Lung (tissue), 12 donors: ENCODE measurements around the gene GIPC3. TPM values are rescaled to one million over a fixed set of nuclear protein-coding genes. Genes with fewer than 3 reads are reported as not detected.

ENCODE experiments used
- ATAC-seq: fragments of 200-7000 bp; cut with Tn5 transposase; one replicate; pipeline ENCODE4 v1.9.1; 2020; ENCODE audit warnings: moderate number of reproducible peaks; ENCODE audit not compliant: insufficient read depth, low FRiP score
- DNase-seq, 3 donors: peaks; one replicate each; pipeline ENCODE4 v3.0.0-alpha.2; 2013 to 2017
- H3K27ac ChIP-seq, 2 donors: one replicate each; pipeline ENCODE4 v1.5.1; 2013; ENCODE audit warnings: mild to moderate bottlenecking in 2 of 2, moderate library complexity in 2 of 2, control low read depth in 1 of 2, inconsistent platforms in 1 of 2, low read depth in 1 of 2, low read length in 1 of 2
- H3K27me3 ChIP-seq, 3 donors: one replicate each; pipeline ENCODE4 v1.5.1; 2013; ENCODE audit warnings: low read length in 2 of 3; ENCODE audit not compliant: control insufficient read depth in 3 of 3, insufficient read depth in 3 of 3
- H3K36me3 ChIP-seq, 4 donors: one replicate each; pipeline ENCODE4 v1.5.1; 2013; ENCODE audit warnings: low read length in 4 of 4, mild to moderate bottlenecking in 1 of 4, moderate library complexity in 1 of 4; ENCODE audit not compliant: control insufficient read depth in 4 of 4, insufficient read depth in 4 of 4
- H3K4me1 ChIP-seq, 5 donors: one replicate each; pipeline ENCODE4 v1.5.1; 2013; ENCODE audit warnings: low read length in 5 of 5, mild to moderate bottlenecking in 2 of 5, moderate library complexity in 1 of 5; ENCODE audit not compliant: control insufficient read depth in 5 of 5, insufficient read depth in 5 of 5
- H3K4me3 ChIP-seq: one replicate; pipeline ENCODE4 v1.5.1; 2013; ENCODE audit warnings: mild to moderate bottlenecking, control low read depth, moderate library complexity
- H3K9ac ChIP-seq, 2 donors: one replicate each; pipeline ENCODE4 v1.5.1; 2013; ENCODE audit warnings: low read length in 2 of 2, control low read depth in 1 of 2; ENCODE audit not compliant: insufficient read depth in 1 of 2
- H3K9me3 ChIP-seq, 4 donors: one replicate each; pipeline ENCODE4 v1.5.1; 2013; ENCODE audit warnings: low read length in 3 of 4, mild to moderate bottlenecking in 1 of 4, moderate library complexity in 1 of 4; ENCODE audit not compliant: control insufficient read depth in 4 of 4, insufficient read depth in 3 of 4
- WGBS, 2 donors: extraction: QIAGEN DNeasy Blood & Tissue Kit; methylation state at CpG; one replicate each; pipeline ENCODE4 v1.1.7; 2013; 5-methylcytosine and 5-hydroxymethylcytosine counted together
- polyA plus RNA-seq, 2 donors: library from polyadenylated mRNA; stranded (reverse); fragments of 200-250 nt; gene quantifications; one replicate each; pipeline ENCODE4 v1.2.1, GENCODE V29; 2013
- total RNA-seq, 2 donors: library from RNA; depleted of rRNA in 1 of 2; stranded (reverse); fragments of >200 nt in 1 of 2; gene quantifications; one replicate each; pipeline ENCODE4 v1.2.1, GENCODE V29; 2014 to 2021
- TF ChIP-seq, protein P1 (sequence below): IDR thresholded peaks from 2 replicates; pipeline ENCODE4 v1.5.1; 2012; ENCODE audit warnings: mild to moderate bottlenecking; ENCODE audit errors: control extremely low read depth, extremely low read depth
- donor health status: control.
- donor health status: control.
- donor health status: Bipolar disorder and iron deficiency.
- donor health status: healthy.
- donor health status: DM: yes; HTN: yes; CAD: no.

The GIPC3 gene
- total and polyA plus RNA-seq, 4 donors, result 1.6 to 2.1 (median 1.9) TPM

DNA sequence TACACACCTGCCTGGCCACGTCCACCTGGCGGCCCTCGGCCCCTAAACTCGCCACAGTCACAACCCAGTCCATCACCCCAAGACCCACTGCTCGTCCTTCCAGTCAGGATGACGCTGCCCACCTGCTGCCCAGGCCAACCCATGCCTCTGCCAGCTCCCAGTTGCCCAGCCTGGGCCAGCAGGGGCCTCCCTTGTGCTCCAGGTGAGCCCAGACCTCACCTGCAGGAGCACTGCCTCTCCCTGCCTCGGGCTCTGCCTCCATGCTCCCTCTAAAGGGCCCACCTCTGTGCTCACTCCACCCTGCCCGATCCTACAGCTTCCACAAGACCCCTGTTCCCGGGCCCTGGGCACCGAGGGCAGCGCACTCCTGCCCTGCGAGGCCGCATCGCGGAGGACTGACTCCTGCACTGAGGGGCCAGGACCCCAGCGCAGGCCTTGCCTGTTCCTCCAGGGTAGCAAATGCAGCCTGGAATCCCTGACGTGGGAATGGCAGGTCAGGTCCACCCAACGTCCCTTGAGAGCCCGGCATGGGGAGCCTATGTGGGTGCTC is 49.3 kb downstream of the GIPC3 start:
- TF ChIP-seq, protein P1, sequence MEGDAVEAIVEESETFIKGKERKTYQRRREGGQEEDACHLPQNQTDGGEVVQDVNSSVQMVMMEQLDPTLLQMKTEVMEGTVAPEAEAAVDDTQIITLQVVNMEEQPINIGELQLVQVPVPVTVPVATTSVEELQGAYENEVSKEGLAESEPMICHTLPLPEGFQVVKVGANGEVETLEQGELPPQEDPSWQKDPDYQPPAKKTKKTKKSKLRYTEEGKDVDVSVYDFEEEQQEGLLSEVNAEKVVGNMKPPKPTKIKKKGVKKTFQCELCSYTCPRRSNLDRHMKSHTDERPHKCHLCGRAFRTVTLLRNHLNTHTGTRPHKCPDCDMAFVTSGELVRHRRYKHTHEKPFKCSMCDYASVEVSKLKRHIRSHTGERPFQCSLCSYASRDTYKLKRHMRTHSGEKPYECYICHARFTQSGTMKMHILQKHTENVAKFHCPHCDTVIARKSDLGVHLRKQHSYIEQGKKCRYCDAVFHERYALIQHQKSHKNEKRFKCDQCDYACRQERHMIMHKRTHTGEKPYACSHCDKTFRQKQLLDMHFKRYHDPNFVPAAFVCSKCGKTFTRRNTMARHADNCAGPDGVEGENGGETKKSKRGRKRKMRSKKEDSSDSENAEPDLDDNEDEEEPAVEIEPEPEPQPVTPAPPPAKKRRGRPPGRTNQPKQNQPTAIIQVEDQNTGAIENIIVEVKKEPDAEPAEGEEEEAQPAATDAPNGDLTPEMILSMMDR, result no peak
- Histone ChIP-seq H3K4me3 (no peak overlapping the region), H3K27me3 (no peaks in the 10 kb centered on the region), H3K9me3 (no peaks in the 10 kb centered on the region), H3K36me3 (peaks cover 0 to 64% (median 7%) of the 10 kb centered on the region in 4 donors), H3K27ac (no peak overlapping the region), H3K9ac (no peak overlapping the region), H3K4me1 (no peaks in the 10 kb centered on the region)
- WGBS, 2 donors, result 96 to 97% methylated on average over 19 of the region's 19 CpGs
- DNase-seq, result no peak
- ATAC-seq, result no peak

DNA sequence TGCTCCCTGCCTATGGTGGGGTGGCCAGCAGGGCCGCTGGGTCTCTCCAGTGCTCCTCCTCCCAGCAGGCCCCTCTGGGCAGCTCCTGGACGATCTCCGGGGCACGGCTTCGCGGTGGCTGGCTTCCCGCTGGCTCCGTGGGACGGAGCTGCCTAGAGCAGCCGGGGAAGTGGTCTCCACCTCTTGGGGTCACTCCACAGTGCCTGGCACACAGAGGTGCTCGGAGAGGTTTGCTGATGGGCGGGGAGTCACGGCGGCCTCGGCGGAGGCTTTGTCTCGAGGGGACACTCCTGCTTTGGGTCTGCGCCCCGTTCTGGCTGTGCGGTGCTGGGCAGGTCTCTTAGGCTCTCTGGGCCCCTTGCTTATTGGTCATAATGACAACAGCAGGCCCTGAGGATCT is 51.2 kb downstream of the GIPC3 start:
- 91 to 93% methylated on average over 20 of the region's 20 CpGs for WGBS, 2 donors
- Histone ChIP-seq H3K27ac (no peak overlapping the region), H3K36me3 (peaks cover 0 to 58% (median 10%) of the 10 kb centered on the region in 4 donors), H3K9ac (no peak overlapping the region), H3K27me3 (no peaks in the 10 kb centered on the region), H3K9me3 (no peaks in the 10 kb centered on the region), H3K4me1 (no peaks in the 10 kb centered on the region), H3K4me3 (no peak overlapping the region)
- TF ChIP-seq, protein P1, result no peak
- DNase-seq (no peak), ATAC-seq (no peak)

DNA sequence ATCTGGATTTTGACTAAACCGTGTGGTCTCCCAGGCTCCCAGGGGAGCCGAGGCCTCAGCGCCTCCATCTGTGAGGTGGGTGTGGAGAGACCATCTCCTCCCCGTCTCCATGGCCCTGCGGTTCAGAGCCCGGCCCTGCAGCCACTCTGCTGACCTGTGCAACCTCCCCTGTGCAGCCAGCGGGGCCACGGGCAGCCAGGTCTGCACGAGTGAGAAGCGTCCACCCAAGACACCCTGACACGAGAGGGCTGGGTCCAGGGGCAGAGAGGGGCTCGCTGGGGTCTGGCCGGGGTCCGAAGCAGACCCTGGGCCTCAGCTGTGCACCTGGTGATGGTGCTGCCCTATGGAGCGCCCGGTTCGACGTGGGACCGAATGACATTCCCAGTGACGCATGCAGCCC is 51.7 kb downstream of the GIPC3 start:
- no peaks in the 10 kb centered on the region for H3K27me3 ChIP-seq
- H3K9me3 ChIP-seq, result no peaks in the 10 kb centered on the region
- ATAC-seq, result no peak
- H3K4me3 ChIP-seq, result no peak overlapping the region
- 95% methylated on average over 20 of the region's 20 CpGs for WGBS, 2 donors
- TF ChIP-seq, protein P1, result no peak
- peaks cover 0 to 58% (median 11%) of the 10 kb centered on the region in 4 donors for H3K36me3 ChIP-seq
- no peak overlapping the region for H3K9ac ChIP-seq
- DNase-seq, result no peak
- no peaks in the 10 kb centered on the region for H3K4me1 ChIP-seq
- H3K27ac ChIP-seq, result no peak overlapping the region

DNA sequence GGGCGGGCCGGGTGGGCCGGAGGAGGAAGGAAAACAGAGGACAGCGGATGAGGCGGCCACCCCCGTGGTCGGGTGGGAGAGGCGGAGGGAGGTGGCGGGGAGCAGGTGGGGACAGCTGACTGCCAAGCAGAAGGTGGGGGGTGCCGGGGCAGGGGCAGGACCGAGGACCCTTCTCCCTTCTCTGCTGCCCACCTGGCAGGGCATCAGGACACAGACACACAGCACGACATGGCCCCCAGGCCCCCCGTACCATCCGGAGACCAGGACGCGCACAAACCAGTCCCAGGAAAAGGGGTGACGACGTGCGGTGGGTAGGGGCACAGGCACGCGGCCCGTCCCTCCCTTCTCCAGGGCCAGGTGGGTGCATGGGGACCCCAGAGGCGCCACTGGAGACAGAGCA is 52.3 kb downstream of the GIPC3 start:
- 93% methylated on average over 23 of the region's 23 CpGs for WGBS, 2 donors
- H3K27ac ChIP-seq, result no peak overlapping the region
- H3K4me3 ChIP-seq, result no peak overlapping the region
- no peaks in the 10 kb centered on the region for H3K4me1 ChIP-seq
- DNase-seq (no peak), ATAC-seq (no peak)
- no peaks in the 10 kb centered on the region for H3K9me3 ChIP-seq
- H3K9ac ChIP-seq, result no peak overlapping the region
- H3K27me3 ChIP-seq, result no peaks in the 10 kb centered on the region
- H3K36me3 ChIP-seq, result peaks cover 0 to 58% (median 9%) of the 10 kb centered on the region in 4 donors
- TF ChIP-seq, protein P1, result no peak
